Spleen (tissue), 11 donors: Measurements from ENCODE around the gene R3HDML. TPM values are rescaled to one million over a fixed set of nuclear protein-coding genes. Genes with fewer than 3 reads are reported as not detected.
"Not testable (repeated sequence)": the region's sequence is repeated elsewhere in the genome, so short reads cannot be mapped to it uniquely, and the experiment has no call there.

Source experiments
- DNase-seq: peaks from one replicate; pipeline ENCODE4 v3.0.0-alpha.2; 2020
- H3K27ac ChIP-seq, 8 donors: fragments of 200-600 bp; sonication (generic) in 7 of 8; 1 replicate in 4 of 8; 2 replicates in 4 of 8; pipeline versions ENCODE4 v1.5.0 to v1.8.0; 2016 to 2021; ENCODE audit warnings: inconsistent platforms in 4 of 8, mild to moderate bottlenecking in 4 of 8, moderate library complexity in 1 of 8
- H3K27me3 ChIP-seq, 7 donors: fragments of 200-600 bp; sonication (generic) in 6 of 7; replicated peaks in 1 of 7; 1 replicate in 4 of 7; 2 replicates in 3 of 7; pipeline versions ENCODE4 v1.5.0 to v1.8.0; 2016 to 2021; ENCODE audit warnings: inconsistent platforms in 3 of 7, mild to moderate bottlenecking in 1 of 7
- H3K36me3 ChIP-seq, 6 donors: fragments of 200-600 bp; sonication (generic) in 5 of 6; 1 replicate in 4 of 6; 2 replicates in 2 of 6; pipeline versions ENCODE4 v1.5.0 to v1.8.0; 2016 to 2021; ENCODE audit warnings: inconsistent platforms in 2 of 6
- H3K4me1 ChIP-seq, 6 donors: fragments of 200-600 bp; sonication (generic) in 5 of 6; 1 replicate in 3 of 6; 2 replicates in 3 of 6; pipeline versions ENCODE4 v1.5.0 to v1.8.0; 2016 to 2021; ENCODE audit warnings: inconsistent platforms in 3 of 6
- H3K4me3 ChIP-seq, 8 donors: fragments of 200-600 bp; sonication (generic) in 7 of 8; 1 replicate in 4 of 8; 2 replicates in 4 of 8; pipeline versions ENCODE4 v1.5.0 to v1.8.0; 2016 to 2021; ENCODE audit warnings: inconsistent platforms in 4 of 8, mild to moderate bottlenecking in 4 of 8, moderate library complexity in 2 of 8
- H3K9me3 ChIP-seq, 8 donors: fragments of 200-600 bp; sonication (generic) in 7 of 8; 1 replicate in 4 of 8; 2 replicates in 4 of 8; pipeline versions ENCODE4 v1.5.0 to v1.8.0; 2016 to 2021; ENCODE audit warnings: inconsistent platforms in 4 of 8
- CTCF ChIP-seq, 11 experiments: fragments of 200-600 bp in 7 of 11; fragments of 450-650 bp in 4 of 11; sonication (generic) in 4 of 11; IDR thresholded peaks in 8 of 11; conservative IDR thresholded peaks in 3 of 11; 1 replicate in 7 of 11; 2 replicates in 4 of 11; pipeline versions ENCODE4 v1.4.0 to v1.8.0; 2016 to 2021; ENCODE audit warnings: antibody characterized with exemption in 11 of 11, inconsistent platforms in 4 of 11, mild to moderate bottlenecking in 1 of 11
- POLR2A ChIP-seq, 3 donors: fragments of 450-650 bp; IDR thresholded peaks; one replicate each; pipeline ENCODE4 v1.5.1; 2017; ENCODE audit warnings: antibody characterized with exemption in 3 of 3, mild to moderate bottlenecking in 1 of 3
- POLR2AphosphoS5 ChIP-seq, 3 donors: sonication (generic); formaldehyde crosslinking; IDR thresholded peaks; one replicate each; pipeline ENCODE4 v1.5.1; 2017; ENCODE audit warnings: antibody characterized with exemption in 3 of 3
- WGBS, 5 donors: extraction: QIAGEN DNeasy Blood & Tissue Kit in 3 of 5; methylation state at CpG; one replicate each; pipeline versions ENCODE4 v1.1.5 to v1.1.7; 2013 to 2018; 5-methylcytosine and 5-hydroxymethylcytosine counted together
- intact Hi-C: fragments of 100-400 bp; cut with DNase I; formaldehyde crosslinking; loops from one replicate; pipeline ENCODE4 v1.15.0; 2023; ENCODE audit warnings: low total_unique reads
- polyA plus RNA-seq, 3 donors: library from polyadenylated mRNA; stranded (reverse); fragments of 200-250 nt; gene quantifications; one replicate each; pipeline ENCODE4 v1.2.1, GENCODE V29; 2013
- total RNA-seq, 7 donors: library from RNA; depleted of rRNA in 3 of 7; stranded (reverse); fragments of >200 nt in 3 of 7; fragmentation: NEBNext Ultra II Directional in 4 of 7; extraction: Animal tissue kit (Norgen Biotek cat#: 25700) in 4 of 7; gene quantifications; one replicate each; pipeline versions ENCODE4 v1.1.0 to v1.2.1, GENCODE V29; 2016 to 2021
- donor health status: healthy with polysubstance abuse.
- donor health status: DM: no; HTN: no; CAD: no; lungs with moderate emphysema.
- donor health status: DM: no; HTN: no; CAD: no.
- donor health status: Bipolar disorder and iron deficiency.
- donor health status: healthy.
- donor health status: DM: no; HTN: no; CAD: no.
- donor health status: DM: yes; HTN: yes; CAD: no.

Gene R3HDML
- total and polyA plus RNA-seq, 10 donors: not detected

GRCh38 chr20:44319839-44320422 lies 16.9 kb upstream of the R3HDML start:
- Histone ChIP-seq H3K4me3 (no peak overlapping the region), H3K9me3 (no peaks in the 10 kb centered on the region), H3K27ac (no peak overlapping the region), H3K4me1 (no peaks in the 10 kb centered on the region), H3K27me3 (peaks cover 0 to 30% (median 0%) of the 10 kb centered on the region in 7 donors), H3K36me3 (no peaks in the 10 kb centered on the region)
- TF ChIP-seq POLR2A (IDR thresholded peaks at IDR 0.05): no peak
- no peak for TF ChIP-seq POLR2AphosphoS5 (IDR thresholded peaks at IDR 0.05)
- TF ChIP-seq CTCF (IDR thresholded peaks at IDR 0.05 in 8 of 11, conservative IDR thresholded peaks at IDR 0.05 in 3 of 11): no peak
- WGBS, 5 donors: 85 to 99% (median 97%) methylated on average over 2 of the region's 2 CpGs
- intact Hi-C loops: no loop called here
- DNase-seq: no peak

- Histone ChIP-seq H3K4me3 (no peak overlapping the region), H3K4me1 (peaks cover 0 to 11% (median 7%) of the 10 kb centered on the region in 6 donors), H3K9me3 (no peaks in the 10 kb centered on the region), H3K27me3 (peaks cover 0 to 24% (median 6%) of the 10 kb centered on the region in 7 donors), H3K36me3 (no peaks in the 10 kb centered on the region), H3K27ac (no peak overlapping the region)
- TF ChIP-seq CTCF (IDR thresholded peaks at IDR 0.05 in 8 of 11, conservative IDR thresholded peaks at IDR 0.05 in 3 of 11) (no peak), POLR2AphosphoS5 (IDR thresholded peaks at IDR 0.05) (no peak), POLR2A (IDR thresholded peaks at IDR 0.05) (no peak)
- 27 to 44% (median 38%) methylated on average over 1 of the region's 1 CpG; no CpG with 5 or more reads in 1 of the 5 donors for WGBS, 5 donors
- intact Hi-C loops: no loop called here
- no peak for DNase-seq
Observed at GRCh38 chr20:44324343-44324742, 12.5 kb upstream of the R3HDML start.

DNA sequence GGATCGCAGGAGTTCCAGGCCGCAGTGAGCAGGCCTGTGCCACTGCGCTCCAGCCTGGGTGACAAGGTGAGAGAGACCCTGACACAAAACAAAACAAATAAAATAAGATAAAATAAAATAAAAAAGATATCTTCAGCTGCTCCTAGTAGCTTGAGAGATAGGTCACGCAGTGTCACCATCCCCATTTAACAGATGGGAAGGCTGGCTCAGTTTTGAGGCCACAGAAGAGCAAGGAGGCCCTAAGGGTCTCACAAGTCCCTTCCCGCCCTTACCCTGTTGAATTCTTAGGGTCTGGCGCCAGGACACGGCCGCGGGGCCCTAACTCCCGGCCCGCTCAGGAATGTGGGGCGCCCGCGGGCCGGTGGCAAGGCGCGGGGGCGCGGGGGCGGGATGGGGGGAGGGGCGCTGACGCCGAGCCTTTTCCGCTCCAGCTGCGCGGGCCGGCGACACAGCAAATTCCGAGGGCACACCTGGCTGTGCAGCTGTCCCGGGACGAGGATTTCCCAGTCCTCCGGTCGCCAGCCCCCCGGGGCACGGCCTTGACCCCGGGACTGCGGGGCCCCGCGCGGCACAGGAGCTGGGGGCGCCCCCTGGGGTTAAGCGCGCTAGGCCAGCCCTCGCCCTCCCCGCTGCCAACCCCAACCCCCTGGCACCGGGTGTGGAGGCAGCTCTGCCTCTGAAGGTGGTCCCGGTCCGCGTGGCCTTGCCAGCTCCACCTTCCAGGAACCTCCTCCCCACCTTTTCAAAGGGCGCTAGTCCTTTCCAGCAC lies 10.3 kb upstream of the R3HDML start:
- no peak for DNase-seq
- 12 to 14% (median 13%) methylated on average over 37 to 50 of the region's 50 CpGs for WGBS, 5 donors

DNA sequence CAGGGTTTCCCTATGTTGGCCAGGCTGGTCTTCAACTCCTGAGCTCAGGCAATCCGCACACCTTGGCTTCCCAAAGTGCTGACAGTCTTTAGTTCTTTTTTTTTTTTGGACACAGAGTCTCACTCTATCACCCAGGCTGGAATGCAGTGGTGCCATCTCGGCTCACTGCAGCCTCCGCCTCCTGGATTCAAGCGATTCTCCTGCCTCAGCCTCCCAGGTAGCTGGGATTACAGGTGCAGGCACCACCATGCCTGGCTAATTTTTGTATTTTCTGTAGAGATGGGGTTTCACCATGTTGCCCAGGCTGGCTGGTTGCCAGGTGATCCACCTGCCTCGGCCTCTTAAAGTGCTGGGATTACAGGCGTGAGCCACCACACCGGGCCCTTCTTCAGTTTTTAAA lies 9.1 kb upstream of the R3HDML start:
- H3K27ac ChIP-seq, intact Hi-C loops, DNase-seq, H3K9me3 ChIP-seq, H3K36me3 ChIP-seq, H3K4me3 ChIP-seq: not testable (repeated sequence)
- 88 to 94% (median 90%) methylated on average over 7 of the region's 7 CpGs for WGBS, 5 donors
- Histone ChIP-seq H3K27me3 (peaks cover 0 to 45% (median 6%) of the 10 kb centered on the region in 7 donors), H3K4me1 (peaks cover 0 to 11% (median 7%) of the 10 kb centered on the region in 6 donors)

More for the DNA sequence above, 10.3 kb upstream of the R3HDML start:
- H3K4me3 ChIP-seq: peak overlapping the region in 6 of 8 donors; percentile 14 to 63 (median 26)
- TF ChIP-seq POLR2A (IDR thresholded peaks at IDR 0.05) (no peak), CTCF (IDR thresholded peaks at IDR 0.05 in 8 of 11, conservative IDR thresholded peaks at IDR 0.05 in 3 of 11) (no peak), POLR2AphosphoS5 (IDR thresholded peaks at IDR 0.05) (no peak)
- no peaks in the 10 kb centered on the region for H3K9me3 ChIP-seq
- H3K4me1 ChIP-seq: peaks cover 0 to 11% (median 7%) of the 10 kb centered on the region in 6 donors
- peaks cover 0 to 39% (median 6%) of the 10 kb centered on the region in 7 donors for H3K27me3 ChIP-seq
- no peak overlapping the region for H3K27ac ChIP-seq
- H3K36me3 ChIP-seq: no peaks in the 10 kb centered on the region
- intact Hi-C loops: no loop called here
